22Rv1 (cell line): ENCODE data around the gene CARD11.

Source experiments
- CTCF ChIP-seq: fragments of 450-650 bp; IDR thresholded peaks from 2 replicates; pipeline ENCODE4 v1.5.1; 2017; ENCODE audit warnings: mild to moderate bottlenecking
- ZFX ChIP-seq: fragments of 450-650 bp; IDR thresholded peaks from 2 replicates; pipeline ENCODE4 v1.6.1; 2017; ENCODE audit warnings: antibody characterized with exemption, borderline replicate concordance

- TF ChIP-seq CTCF (no peak), ZFX (no peak)
Measured at GRCh38 chr7:2859952-2860351, 183.7 kb downstream of the CARD11 start.
